Nephron (organoid): Measurements from ENCODE around the gene HK3.

Experiments used
- H3K27ac Mint-ChIP-seq, 3 experiments: 2 replicates each; pipeline ENCODE4 v1.8.0; 2020; ENCODE audit warnings: mixed read lengths in 3 of 3, mild to moderate bottlenecking in 2 of 3, moderate library complexity in 1 of 3
- H3K27me3 Mint-ChIP-seq: 2 replicates; pipeline ENCODE4 v1.8.0; 2021; ENCODE audit warnings: low read depth, mild to moderate bottlenecking, moderate library complexity, mixed read lengths
- H3K36me3 Mint-ChIP-seq: 2 replicates; pipeline ENCODE4 v1.8.0; 2020; ENCODE audit warnings: low read depth, mixed read lengths
- H3K4me1 Mint-ChIP-seq: 2 replicates; pipeline ENCODE4 v1.8.0; 2020; ENCODE audit warnings: mixed read lengths
- H3K4me3 Mint-ChIP-seq, 3 experiments: 2 replicates each; pipeline ENCODE4 v1.8.0; 2020; ENCODE audit warnings: mild to moderate bottlenecking in 3 of 3, mixed read lengths in 3 of 3, moderate library complexity in 2 of 3
- H3K9me3 Mint-ChIP-seq: 2 replicates; pipeline ENCODE4 v1.8.0; 2020; ENCODE audit warnings: mixed read lengths
- CTCF ChIP-seq, 3 experiments: fragments of 200-600 bp; sonication (generic); IDR thresholded peaks; one replicate each; pipeline ENCODE4 v1.5.0; 2021; ENCODE audit warnings: antibody characterized with exemption in 3 of 3; ENCODE audit not compliant: unreplicated experiment in 3 of 3

HK3 gene

GRCh38 chr5:176889321-176890280 is 9.5 kb downstream of the HK3 start:
- Mint-ChIP-seq H3K4me1 (peaks cover 4% of the 10 kb centered on the region), H3K27me3 (peaks cover 17% of the 10 kb centered on the region), H3K9me3 (no peaks in the 10 kb centered on the region), H3K27ac (no peak overlapping the region), H3K4me3 (no peak overlapping the region), H3K36me3 (no peaks in the 10 kb centered on the region)
- TF ChIP-seq CTCF (IDR thresholded peaks at IDR 0.05; ENCODE audit: unreplicated experiment in 3 of 3), result no peak

GRCh38 chr5:176888865-176889165 is 10.3 kb downstream of the HK3 start:
- H3K4me3 Mint-ChIP-seq, result no peak overlapping the region
- H3K27ac Mint-ChIP-seq, result no peak overlapping the region
- no peaks in the 10 kb centered on the region for H3K36me3 Mint-ChIP-seq
- peaks cover 11% of the 10 kb centered on the region for H3K4me1 Mint-ChIP-seq
- H3K9me3 Mint-ChIP-seq, result no peaks in the 10 kb centered on the region
- peaks cover 15% of the 10 kb centered on the region for H3K27me3 Mint-ChIP-seq
- TF ChIP-seq CTCF (IDR thresholded peaks at IDR 0.05; ENCODE audit: unreplicated experiment in 3 of 3), result no peak

GRCh38 chr5:176888016-176888864 is 10.9 kb downstream of the HK3 start:
- Mint-ChIP-seq H3K27me3 (peaks cover 17% of the 10 kb centered on the region), H3K27ac (no peak overlapping the region), H3K4me3 (no peak overlapping the region), H3K9me3 (no peaks in the 10 kb centered on the region), H3K36me3 (no peaks in the 10 kb centered on the region), H3K4me1 (peaks cover 11% of the 10 kb centered on the region)
- TF ChIP-seq CTCF (IDR thresholded peaks at IDR 0.05; ENCODE audit: unreplicated experiment in 3 of 3), result no peak

GRCh38 chr5:176887252-176887849 is 11.8 kb downstream of the HK3 start:
- TF ChIP-seq CTCF (IDR thresholded peaks at IDR 0.05; ENCODE audit: unreplicated experiment in 3 of 3), result no peak
- peaks cover 19% of the 10 kb centered on the region for H3K27me3 Mint-ChIP-seq
- H3K36me3 Mint-ChIP-seq, result no peaks in the 10 kb centered on the region
- H3K4me3 Mint-ChIP-seq, result no peak overlapping the region
- H3K27ac Mint-ChIP-seq, result no peak overlapping the region
- H3K9me3 Mint-ChIP-seq, result no peaks in the 10 kb centered on the region
- peaks cover 16% of the 10 kb centered on the region for H3K4me1 Mint-ChIP-seq

GRCh38 chr5:176886336-176887251 is 12.6 kb downstream of the HK3 start:
- Mint-ChIP-seq H3K4me3 (no peak overlapping the region), H3K27ac (no peak overlapping the region), H3K9me3 (no peaks in the 10 kb centered on the region), H3K4me1 (peaks cover 16% of the 10 kb centered on the region), H3K36me3 (no peaks in the 10 kb centered on the region), H3K27me3 (peaks cover 15% of the 10 kb centered on the region)
- no peak for TF ChIP-seq CTCF (IDR thresholded peaks at IDR 0.05; ENCODE audit: unreplicated experiment in 3 of 3)
